NCI-H460 (cell line): Measurements from ENCODE around the gene OSM. TPM values are rescaled to one million over a fixed set of nuclear protein-coding genes. Genes with fewer than 3 reads are reported as not detected.

Source experiments
- DNase-seq: peaks from one replicate; pipeline ENCODE4 v3.0.0-alpha.2; 2016; ENCODE audit warnings: low read depth; ENCODE audit errors: extremely low read depth
- polyA plus RNA-seq: library from polyadenylated mRNA; depleted of rRNA; stranded (reverse); fragments of >200 nt; gene quantifications from 2 replicates; pipeline ENCODE4 v1.2.3, GENCODE V29; 2014; cell fraction: nucleus; rRNA removed
- total RNA-seq: library from RNA; depleted of rRNA; stranded (reverse); fragments of >200 nt; shearing (Covaris generic); gene quantifications from 2 replicates; pipeline ENCODE4 v1.2.3, GENCODE V29; 2014; rRNA removed

OSM gene
- 4.8 and 6.1 TPM in 2 replicates for total RNA-seq
- polyA plus RNA-seq, result 6.2 and 10.6 TPM in 2 replicates

GRCh38 chr22:30266445-30267381, at the start of gene OSM:
OSM (minus strand) TSS chr22:30266851; CDS start chr22:30266799, 52 bp downstream.
- DNase-seq, result no peak

- no peak for DNase-seq
These were observed 49.4 kb upstream of the OSM start for GRCh38 chr22:30315962-30316576.

- DNase-seq, result no peak
These were observed 48.3 kb upstream of the OSM start for GRCh38 chr22:30314915-30315314.

- no peak for DNase-seq
These were observed 47.1 kb upstream of the OSM start for GRCh38 chr22:30313527-30314363.

- DNase-seq, result no peak
These were observed 45.4 kb upstream of the OSM start for GRCh38 chr22:30312053-30312452.

GRCh38 chr22:30310881-30311771, 44.5 kb upstream of the OSM start:
- DNase-seq, result no peak

GRCh38 chr22:30309951-30310741, 43.5 kb upstream of the OSM start:
- no peak for DNase-seq

GRCh38 chr22:30308518-30309230, 42.0 kb upstream of the OSM start:
- DNase-seq, result no peak

GRCh38 chr22:30308093-30308492, 41.4 kb upstream of the OSM start:
- DNase-seq, result no peak

GRCh38 chr22:30307041-30307574, 40.5 kb upstream of the OSM start:
- no peak for DNase-seq

- no peak for DNase-seq
These were observed 40.0 kb upstream of the OSM start for GRCh38 chr22:30306627-30307011.

- no peak for DNase-seq
These were observed 39.4 kb upstream of the OSM start for GRCh38 chr22:30305906-30306626.

- DNase-seq, result no peak
These were observed 38.9 kb upstream of the OSM start for GRCh38 chr22:30305519-30305905.

GRCh38 chr22:30304495-30305244, 38.0 kb upstream of the OSM start:
- DNase-seq, result no peak

- DNase-seq, result no peak
These were observed 36.1 kb upstream of the OSM start for GRCh38 chr22:30302810-30303138.

GRCh38 chr22:30301995-30302809, 35.6 kb upstream of the OSM start:
- DNase-seq, result no peak
